Activated CD8-positive, alpha-beta memory T cell treated with anti-CD3 and anti-CD28 coated beads for 48 hours (primary cell): Measurements from ENCODE around the gene CHRD.
A peak's percentile ranks its signal among the peaks of the same experiment; 100 is the strongest.
"Not testable (repeated sequence)": the region's sequence is repeated elsewhere in the genome, so short reads cannot be mapped to it uniquely, and the experiment has no call there.

Source experiments
- DNase-seq, 3 experiments: peaks; one replicate each; pipeline ENCODE4 v3.0.0-alpha.2; 2020; ENCODE audit warnings: low read depth in 2 of 3, low spot score in 2 of 3

The CHRD gene

GRCh38 chr3:184379358-184380184 is at the start of gene CHRD:
Gene CHRD (plus strand): TSS chr3:184380054. CDS start chr3:184380319, 265 bp downstream.
- no peak for DNase-seq

- no peak for DNase-seq
Measured at GRCh38 chr3:184332370-184333090, 47.3 kb upstream of the CHRD start.

- no peak for DNase-seq
Measured at GRCh38 chr3:184333190-184333589, 46.7 kb upstream of the CHRD start.

- no peak for DNase-seq
Measured at GRCh38 chr3:184333700-184334099, 46.2 kb upstream of the CHRD start.

GRCh38 chr3:184334470-184335158 is 45.2 kb upstream of the CHRD start:
- DNase-seq = no peak

- no peak for DNase-seq
Measured at GRCh38 chr3:184335291-184335660, 44.6 kb upstream of the CHRD start.

- DNase-seq = peak; percentile 75 to 91 (median 87)
Measured at GRCh38 chr3:184335661-184336546, 44.0 kb upstream of the CHRD start.

GRCh38 chr3:184336547-184337398 is 43.1 kb upstream of the CHRD start:
- DNase-seq = no peak

GRCh38 chr3:184337399-184337714 is 42.5 kb upstream of the CHRD start, which contains the start of gene FAM131A:
Gene FAM131A (plus strand): TSS chr3:184337600. CDS start chr3:184337631, 31 bp downstream.
- no peak for DNase-seq

- DNase-seq = no peak
Measured at GRCh38 chr3:184337981-184338380, 41.9 kb upstream of the CHRD start.

GRCh38 chr3:184338511-184338945 is 41.3 kb upstream of the CHRD start:
- DNase-seq = no peak

- DNase-seq = no peak
Measured at GRCh38 chr3:184339001-184339400, 40.9 kb upstream of the CHRD start.

- not testable (repeated sequence) for DNase-seq
Measured at GRCh38 chr3:184339451-184340135, 40.3 kb upstream of the CHRD start.

- DNase-seq = no peak
Measured at GRCh38 chr3:184341925-184342324, 37.9 kb upstream of the CHRD start.

GRCh38 chr3:184343200-184343876 is 36.5 kb upstream of the CHRD start:
- DNase-seq = no peak

GRCh38 chr3:184344579-184345316 is 35.1 kb upstream of the CHRD start:
- DNase-seq = no peak

GRCh38 chr3:184345317-184346144 is 34.3 kb upstream of the CHRD start:
- no peak for DNase-seq
